H9 (cell line): ENCODE measurements around the gene FAS. TPM values are rescaled to one million over a fixed set of nuclear protein-coding genes. Genes with fewer than 3 reads are reported as not detected.

Experiments used
- DNase-seq: peaks from one replicate; pipeline ENCODE4 v3.0.0-alpha.2; 2017
- H2AFZ ChIP-seq: one replicate; pipeline ENCODE4 v1.6.1; 2013; ENCODE audit warnings: mild to moderate bottlenecking, low read length, control low read depth, moderate library complexity
- H2AK5ac ChIP-seq: 2 replicates; pipeline ENCODE4 v1.6.1; 2013; ENCODE audit warnings: low read length, control low read depth, mixed read lengths; ENCODE audit not compliant: insufficient read length
- H2BK120ac ChIP-seq: one replicate; pipeline ENCODE4 v1.6.1; 2013; ENCODE audit warnings: low read depth, mild to moderate bottlenecking, low read length, control low read depth, inconsistent platforms; ENCODE audit not compliant: poor library complexity, severe bottlenecking
- H2BK12ac ChIP-seq: 2 replicates; pipeline ENCODE4 v1.6.1; 2013; ENCODE audit warnings: low read length, control low read depth, mixed read lengths, low read depth; ENCODE audit not compliant: insufficient read length
- H2BK15ac ChIP-seq: 2 replicates; pipeline ENCODE4 v1.6.1; 2013; ENCODE audit warnings: low read depth, low read length, control low read depth
- H2BK20ac ChIP-seq: one replicate; pipeline ENCODE4 v1.6.1; 2013; ENCODE audit warnings: low read depth, mild to moderate bottlenecking, low read length, control low read depth, inconsistent platforms; ENCODE audit not compliant: poor library complexity, severe bottlenecking
- H2BK5ac ChIP-seq: 2 replicates; pipeline ENCODE4 v1.6.1; 2013; ENCODE audit warnings: low read length, control low read depth, mixed read lengths; ENCODE audit not compliant: insufficient read length
- H3K14ac ChIP-seq: 2 replicates; pipeline ENCODE4 v1.6.1; 2013; ENCODE audit warnings: low read length, control low read depth; ENCODE audit not compliant: insufficient read depth
- H3K18ac ChIP-seq: 2 replicates; pipeline ENCODE4 v1.6.1; 2013; ENCODE audit warnings: low read depth, mild to moderate bottlenecking, mixed read lengths, low read length, control low read depth; ENCODE audit not compliant: insufficient read length
- H3K23ac ChIP-seq: 2 replicates; pipeline ENCODE4 v1.6.1; 2013; ENCODE audit warnings: low read length, control low read depth, mixed read lengths, low read depth; ENCODE audit not compliant: insufficient read length
- H3K23me2 ChIP-seq: 2 replicates; pipeline ENCODE4 v1.6.1; 2013; ENCODE audit warnings: low read depth, mild to moderate bottlenecking, mixed read lengths, low read length, control low read depth; ENCODE audit not compliant: insufficient read length, poor library complexity, severe bottlenecking
- H3K27ac ChIP-seq: 2 replicates; pipeline ENCODE4 v1.5.1; 2013; ENCODE audit warnings: low read length, control low read depth, mixed read lengths, low read depth; ENCODE audit not compliant: insufficient read length
- H3K27me3 ChIP-seq: 2 replicates; pipeline ENCODE4 v1.6.1; 2013; ENCODE audit warnings: low read length, control low read depth, inconsistent platforms; ENCODE audit not compliant: insufficient read depth
- H3K4ac ChIP-seq: 2 replicates; pipeline ENCODE4 v1.6.1; 2013; ENCODE audit warnings: low read depth, mild to moderate bottlenecking, control low read depth, inconsistent platforms, low read length, moderate library complexity
- H3K4me1 ChIP-seq: 2 replicates; pipeline ENCODE4 v1.6.1; 2013; ENCODE audit warnings: low read length, control low read depth, inconsistent platforms; ENCODE audit not compliant: insufficient read depth
- H3K4me2 ChIP-seq: 2 replicates; pipeline ENCODE4 v1.6.1; 2013; ENCODE audit warnings: low read length, control low read depth, mixed read lengths; ENCODE audit not compliant: insufficient read length, insufficient read depth
- H3K56ac ChIP-seq: 2 replicates; pipeline ENCODE4 v1.6.1; 2013; ENCODE audit warnings: low read depth, mild to moderate bottlenecking, mixed read lengths, low read length, control low read depth; ENCODE audit not compliant: insufficient read length
- H3K79me1 ChIP-seq: 2 replicates; pipeline ENCODE4 v1.6.1; 2013; ENCODE audit warnings: low read depth, mild to moderate bottlenecking, moderate library complexity, low read length, control low read depth, inconsistent platforms; ENCODE audit not compliant: insufficient read depth, poor library complexity, severe bottlenecking
- H3K79me2 ChIP-seq: 2 replicates; pipeline ENCODE4 v1.6.1; 2013; ENCODE audit warnings: low read length, control low read depth, inconsistent platforms; ENCODE audit not compliant: insufficient read depth
- H3K9ac ChIP-seq: 2 replicates; pipeline ENCODE4 v1.6.1; 2013; ENCODE audit warnings: low read length, control low read depth, mixed read lengths; ENCODE audit not compliant: insufficient read length; ENCODE audit errors: extremely low read depth
- H3K9me3 ChIP-seq: one replicate; pipeline ENCODE4 v1.6.1; 2013; ENCODE audit warnings: low read depth, low read length, inconsistent platforms; ENCODE audit not compliant: control insufficient read depth
- H3T11ph ChIP-seq: one replicate; pipeline ENCODE4 v1.6.1; 2013; ENCODE audit warnings: mild to moderate bottlenecking, low read length, control low read depth, inconsistent platforms
- H4K20me1 ChIP-seq: one replicate; pipeline ENCODE4 v1.6.1; 2013; ENCODE audit not compliant: control insufficient read depth, insufficient read length, insufficient read depth
- H4K5ac ChIP-seq: 2 replicates; pipeline ENCODE4 v1.6.1; 2013; ENCODE audit warnings: low read depth, mild to moderate bottlenecking, mixed read lengths, low read length, control low read depth; ENCODE audit not compliant: insufficient read length
- H4K8ac ChIP-seq: replicated peaks from 2 replicates; pipeline ENCODE4 v1.6.1; 2013; ENCODE audit warnings: low read length, control low read depth, mixed read lengths, low read depth; ENCODE audit not compliant: insufficient read length
- H4K91ac ChIP-seq: 2 replicates; pipeline ENCODE4 v1.6.1; 2013; ENCODE audit warnings: low read depth, mild to moderate bottlenecking, moderate library complexity, mixed read lengths, low read length, control low read depth; ENCODE audit not compliant: insufficient read length
- H3K27ac Mint-ChIP-seq, 3 experiments: 2 replicates in 2 of 3; 3 replicates in 1 of 3; pipeline ENCODE4 v1.8.0; 2020 to 2021; ENCODE audit warnings: mixed read lengths in 3 of 3, mild to moderate bottlenecking in 1 of 3, moderate library complexity in 1 of 3
- H3K27me3 Mint-ChIP-seq: 2 replicates; pipeline ENCODE4 v1.8.0; 2021; ENCODE audit warnings: low read depth, mild to moderate bottlenecking, moderate library complexity, mixed read lengths
- H3K36me3 Mint-ChIP-seq, 3 experiments: 2 replicates in 2 of 3; 3 replicates in 1 of 3; pipeline ENCODE4 v1.8.0; 2020 to 2021; ENCODE audit warnings: low read depth in 3 of 3, mixed read lengths in 3 of 3; ENCODE audit not compliant: insufficient read depth in 1 of 3
- H3K4me1 Mint-ChIP-seq, 2 experiments: 2 replicates each; pipeline ENCODE4 v1.8.0; 2020; ENCODE audit warnings: mixed read lengths in 2 of 2
- H3K4me3 Mint-ChIP-seq, 2 experiments: 2 replicates in 1 of 2; 3 replicates in 1 of 2; pipeline ENCODE4 v1.8.0; 2020 to 2021; ENCODE audit warnings: mild to moderate bottlenecking in 2 of 2, mixed read lengths in 2 of 2, moderate library complexity in 1 of 2
- H3K9me3 Mint-ChIP-seq, 2 experiments: 2 replicates in 1 of 2; 3 replicates in 1 of 2; pipeline ENCODE4 v1.8.0; 2020; ENCODE audit warnings: mild to moderate bottlenecking in 2 of 2, mixed read lengths in 2 of 2, moderate library complexity in 1 of 2
- CTCF ChIP-seq: fragments of 200-600 bp; sonication (generic); conservative IDR thresholded peaks from 3 replicates; pipeline ENCODE4 v1.8.0; 2021; ENCODE audit warnings: antibody characterized with exemption, mild to moderate bottlenecking
- WGBS: extraction: QIAGEN DNeasy Blood & Tissue Kit; methylation state at CpG from one replicate; pipeline ENCODE4 v1.1.7; 2013; ENCODE audit warnings: missing lambda C conversion rate, low lambda C conversion rate, mixed read lengths; ENCODE audit not compliant: insufficient read length; ENCODE audit errors: extremely low coverage; 5-methylcytosine and 5-hydroxymethylcytosine counted together
- total RNA-seq: library from RNA; stranded (reverse); gene quantifications from 2 replicates; pipeline ENCODE4 v1.2.1, GENCODE V29; 2021

FAS gene
- total RNA-seq, 1 experiment from 2014 or later = 3.0 TPM

- no peak overlapping the region for H3K56ac ChIP-seq
- Mint-ChIP-seq H3K27me3 (no peaks in the 10 kb centered on the region), H3K36me3 (no peaks in the 10 kb centered on the region), H3K4me3 (no peak overlapping the region), H3K9me3 (no peaks in the 10 kb centered on the region), H3K27ac (no peak overlapping the region), H3K4me1 (peaks cover 11 to 16% of the 10 kb centered on the region in 2 experiments)
- no peak overlapping the region for H2BK20ac ChIP-seq
- H3K27ac ChIP-seq = no peak overlapping the region
- H4K20me1 ChIP-seq = no peaks in the 10 kb centered on the region
- H4K91ac ChIP-seq = no peak overlapping the region
- H3K27me3 ChIP-seq = no peaks in the 10 kb centered on the region
- no peak overlapping the region for H4K8ac ChIP-seq
- H3K14ac ChIP-seq = no peak overlapping the region
- no peak overlapping the region for H2BK5ac ChIP-seq
- H3T11ph ChIP-seq = no peak overlapping the region
- no peak overlapping the region for H3K4me2 ChIP-seq
- no peak overlapping the region for H2AFZ ChIP-seq
- no peaks in the 10 kb centered on the region for H3K79me2 ChIP-seq
- no peak for DNase-seq
- no peak overlapping the region for H3K4ac ChIP-seq
- H3K23ac ChIP-seq = no peak overlapping the region
- no peak overlapping the region for H3K9ac ChIP-seq
- no peaks in the 10 kb centered on the region for H3K4me1 ChIP-seq
- TF ChIP-seq CTCF = no peak
- no CpG with 5 or more reads among the region's 2 CpGs for WGBS
- no peaks in the 10 kb centered on the region for H3K23me2 ChIP-seq
- no peak overlapping the region for H2BK120ac ChIP-seq
- H3K79me1 ChIP-seq = no peaks in the 10 kb centered on the region
- H2BK12ac ChIP-seq = no peak overlapping the region
- no peak overlapping the region for H4K5ac ChIP-seq
- no peak overlapping the region for H2AK5ac ChIP-seq
- H2BK15ac ChIP-seq = no peak overlapping the region
- H3K18ac ChIP-seq = no peak overlapping the region
- H3K9me3 ChIP-seq = no peaks in the 10 kb centered on the region
Measured at GRCh38 chr10:89003344-89003743, 12.7 kb downstream of the FAS start.
